ENCODE data around the gene SERPINE3. TPM values are rescaled to one million over a fixed set of nuclear protein-coding genes. Genes with fewer than 3 reads are reported as not detected.

Gene SERPINE3
- 0.05 TPM in 1 of 2 replicates, not detected in the other for total RNA-seq

DNA sequence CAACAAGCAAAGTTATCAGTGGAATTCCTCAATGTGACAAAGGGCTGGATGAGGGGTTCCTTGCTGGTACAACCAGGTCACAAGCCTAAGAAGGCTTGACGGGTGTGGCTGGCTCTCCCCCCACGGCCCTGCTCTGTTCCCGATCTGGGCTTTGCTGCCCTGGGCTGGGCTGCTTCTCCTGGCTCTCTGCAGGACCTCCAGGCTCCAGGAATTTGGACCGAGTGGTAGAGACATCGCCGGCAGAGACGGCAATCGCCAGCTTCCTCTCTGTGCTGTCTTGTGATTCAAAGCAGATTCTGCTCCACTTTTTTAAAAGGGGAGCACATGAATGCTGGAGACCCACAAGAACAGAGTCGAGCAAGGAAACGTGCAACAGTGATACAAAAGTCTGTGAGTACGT lies at the start of gene SERPINE3:
SERPINE3 (plus strand) TSS at position 338 of the 400 bp plus-strand sequence. CDS start 1,401 bp downstream, outside the sequence.

Other genes with a start within 250 kb of the SERPINE3 start
- not detected in 2 replicates for gene C13orf42, start 228.4 kb upstream of the SERPINE3 start, total RNA-seq
- gene FAM124A, start 117.3 kb upstream of the SERPINE3 start, total RNA-seq = 0.14 and 1.2 TPM in 2 replicates
- gene INTS6, start 113.3 kb downstream of the SERPINE3 start, total RNA-seq = 51.7 and 58.7 TPM in 2 replicates
- 5.3 and 14.3 TPM in 2 replicates for gene WDFY2, start 244.8 kb downstream of the SERPINE3 start, total RNA-seq

All from smooth muscle cell of the umbilical artery (primary cell).